Dendritic cell treated with granulocyte-macrophage colony-stimulating factor and Interleukin-4, amounts not matched to agents 40 ng/mL and 50 ng/mL, for 4 days (primary cell): Measurements from ENCODE around the gene RUFY1.

Experiments
- H3K27ac Mint-ChIP-seq: one replicate; pipeline ENCODE4 v1.8.0; 2022; ENCODE audit warnings: mild to moderate bottlenecking, mixed read lengths
- H3K27me3 Mint-ChIP-seq: one replicate; pipeline ENCODE4 v1.8.0; 2022; ENCODE audit warnings: mild to moderate bottlenecking, mixed read lengths
- H3K36me3 Mint-ChIP-seq: one replicate; pipeline ENCODE4 v1.8.0; 2022; ENCODE audit warnings: low read depth, mixed read lengths
- H3K4me1 Mint-ChIP-seq: one replicate; pipeline ENCODE4 v1.8.0; 2022; ENCODE audit warnings: low read depth, mixed read lengths
- H3K4me3 Mint-ChIP-seq: one replicate; pipeline ENCODE4 v1.8.0; 2022; ENCODE audit warnings: mild to moderate bottlenecking, moderate library complexity, mixed read lengths
- H3K9me3 Mint-ChIP-seq: one replicate; pipeline ENCODE4 v1.8.0; 2022; ENCODE audit warnings: mixed read lengths
- intact Hi-C: fragments of 100-400 bp; cut with micrococcal nuclease; formaldehyde crosslinking; loops from one replicate; pipeline ENCODE4 v1.15.0; 2022

Gene RUFY1

DNA sequence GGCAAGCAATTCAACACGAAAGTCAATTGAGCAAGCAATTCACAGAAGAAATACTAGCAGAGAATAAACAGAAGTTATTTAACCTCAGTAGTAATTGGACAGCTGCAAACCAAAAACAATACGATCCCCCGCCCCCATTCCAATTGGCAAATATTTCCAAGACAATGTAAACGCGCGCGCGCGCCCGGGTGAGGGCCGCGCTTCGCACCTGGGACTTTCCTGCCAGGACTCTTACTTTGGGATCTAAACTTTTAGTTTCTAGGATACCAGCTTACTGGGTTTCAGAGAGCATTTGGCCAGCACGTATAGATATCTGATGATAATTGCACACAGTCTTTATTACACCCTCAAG lies 8.6 kb downstream of the RUFY1 start:
- intact Hi-C loops, result loop anchor here (1.0 kb wide), 1 partner anchor 9 kb away; the partner anchor contains the start of gene RUFY1
- H3K36me3 Mint-ChIP-seq, result peaks cover 62% of the 10 kb centered on the region

GRCh38 chr5:179559284-179560252 lies 9.2 kb downstream of the RUFY1 start:
- peaks cover 29% of the 10 kb centered on the region for H3K4me1 Mint-ChIP-seq
- H3K4me3 Mint-ChIP-seq, result peak overlapping the region; percentile 80
- H3K27me3 Mint-ChIP-seq, result no peaks in the 10 kb centered on the region
- H3K9me3 Mint-ChIP-seq, result no peaks in the 10 kb centered on the region
- intact Hi-C loops, result loop anchor here (1.0 kb wide), 1 partner anchor 9 kb away; the partner anchor contains the start of gene RUFY1
- H3K27ac Mint-ChIP-seq, result peak overlapping the region; percentile 88
- H3K36me3 Mint-ChIP-seq, result peaks cover 62% of the 10 kb centered on the region

More for the DNA sequence above, 8.6 kb downstream of the RUFY1 start:
- Mint-ChIP-seq H3K4me3 (peak overlapping the region; percentile 80), H3K27ac (peak overlapping the region; percentile 88), H3K27me3 (no peaks in the 10 kb centered on the region), H3K9me3 (no peaks in the 10 kb centered on the region), H3K4me1 (peaks cover 36% of the 10 kb centered on the region)

DNA sequence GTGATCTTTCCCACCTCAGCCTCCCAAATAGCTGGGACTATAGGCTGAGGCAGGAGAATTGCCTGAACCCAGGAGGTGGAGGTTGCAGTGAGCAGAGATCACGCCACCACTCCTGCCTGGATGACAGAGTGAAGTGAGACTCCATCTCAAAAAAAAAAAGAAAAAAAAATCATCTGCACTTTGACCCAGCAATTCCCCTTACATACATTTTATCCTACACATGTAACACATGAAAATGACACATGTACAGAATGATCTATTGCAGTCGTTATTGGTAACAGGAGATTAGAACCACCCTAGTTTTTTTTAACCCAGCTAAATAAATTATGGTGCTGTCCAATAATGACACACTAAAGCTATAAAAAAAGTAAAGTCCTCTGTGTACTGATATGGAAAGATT lies 14.2 kb downstream of the RUFY1 start:
- H3K4me1 Mint-ChIP-seq, result peaks cover 12% of the 10 kb centered on the region
- H3K27me3 Mint-ChIP-seq, result no peaks in the 10 kb centered on the region
- peaks cover 86% of the 10 kb centered on the region for H3K36me3 Mint-ChIP-seq
- H3K27ac Mint-ChIP-seq, result no peak overlapping the region
- no peak overlapping the region for H3K4me3 Mint-ChIP-seq
- intact Hi-C loops, result no loop called here
- no peaks in the 10 kb centered on the region for H3K9me3 Mint-ChIP-seq

GRCh38 chr5:179568721-179569120 lies 18.4 kb downstream of the RUFY1 start:
- peak overlapping the region; percentile 60 for H3K27ac Mint-ChIP-seq

GRCh38 chr5:179572386-179572785 lies 22.0 kb downstream of the RUFY1 start:
- intact Hi-C loops, result no loop called here
- Mint-ChIP-seq H3K9me3 (no peaks in the 10 kb centered on the region), H3K27ac (no peak overlapping the region), H3K4me3 (no peak overlapping the region), H3K4me1 (peaks cover 11% of the 10 kb centered on the region), H3K36me3 (peaks cover 90% of the 10 kb centered on the region), H3K27me3 (no peaks in the 10 kb centered on the region)

More at GRCh38 chr5:179568721-179569120, 18.4 kb downstream of the RUFY1 start:
- intact Hi-C loops, result no loop called here
- Mint-ChIP-seq H3K4me3 (no peak overlapping the region), H3K4me1 (peaks cover 6% of the 10 kb centered on the region), H3K27me3 (no peaks in the 10 kb centered on the region), H3K36me3 (peaks cover 89% of the 10 kb centered on the region), H3K9me3 (no peaks in the 10 kb centered on the region)

- H3K27ac Mint-ChIP-seq, result no peak overlapping the region
- peaks cover 96% of the 10 kb centered on the region for H3K36me3 Mint-ChIP-seq
- intact Hi-C loops, result no loop called here
- peaks cover 5% of the 10 kb centered on the region for H3K4me1 Mint-ChIP-seq
- no peak overlapping the region for H3K4me3 Mint-ChIP-seq
- no peaks in the 10 kb centered on the region for H3K27me3 Mint-ChIP-seq
- no peaks in the 10 kb centered on the region for H3K9me3 Mint-ChIP-seq
Observed at GRCh38 chr5:179577286-179577960, 27.1 kb downstream of the RUFY1 start.

GRCh38 chr5:179585941-179586401 lies 35.6 kb downstream of the RUFY1 start:
- H3K4me3 Mint-ChIP-seq, result peak overlapping the region; percentile 26
- H3K36me3 Mint-ChIP-seq, result peaks cover 85% of the 10 kb centered on the region
- H3K27ac Mint-ChIP-seq, result peak overlapping the region; percentile 86
- no peaks in the 10 kb centered on the region for H3K9me3 Mint-ChIP-seq
- H3K4me1 Mint-ChIP-seq, result peaks cover 20% of the 10 kb centered on the region
- no peaks in the 10 kb centered on the region for H3K27me3 Mint-ChIP-seq
- intact Hi-C loops, result no loop called here

- Mint-ChIP-seq H3K4me3 (no peak overlapping the region), H3K36me3 (peaks cover 91% of the 10 kb centered on the region), H3K27ac (no peak overlapping the region), H3K9me3 (no peaks in the 10 kb centered on the region), H3K27me3 (no peaks in the 10 kb centered on the region), H3K4me1 (peaks cover 20% of the 10 kb centered on the region)
- intact Hi-C loops, result no loop called here
Observed at GRCh38 chr5:179588166-179588565, 37.8 kb downstream of the RUFY1 start.

DNA sequence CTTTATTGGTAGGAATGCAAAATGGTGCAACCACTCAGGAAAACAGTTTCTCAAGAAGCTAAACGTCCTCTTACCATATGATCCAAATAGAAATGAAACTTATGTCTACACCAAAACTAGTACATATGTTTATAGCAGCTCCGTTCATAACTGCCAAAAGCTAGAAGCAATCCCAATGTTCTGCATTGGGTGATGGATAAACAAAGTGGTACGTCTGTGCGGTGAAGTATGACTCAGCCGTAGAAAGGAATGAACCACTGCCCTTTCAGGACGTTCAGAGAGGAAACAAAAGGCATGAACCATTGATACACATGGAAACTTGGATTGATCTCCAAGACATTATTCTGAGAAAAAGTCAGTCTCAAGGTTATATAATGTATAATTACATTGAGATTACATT lies 45.6 kb downstream of the RUFY1 start:
- intact Hi-C loops, result no loop called here
- H3K4me3 Mint-ChIP-seq, result no peak overlapping the region
- H3K4me1 Mint-ChIP-seq, result peaks cover 30% of the 10 kb centered on the region
- H3K9me3 Mint-ChIP-seq, result no peaks in the 10 kb centered on the region
- H3K27me3 Mint-ChIP-seq, result no peaks in the 10 kb centered on the region
- H3K27ac Mint-ChIP-seq, result no peak overlapping the region
- H3K36me3 Mint-ChIP-seq, result peaks cover 95% of the 10 kb centered on the region

DNA sequence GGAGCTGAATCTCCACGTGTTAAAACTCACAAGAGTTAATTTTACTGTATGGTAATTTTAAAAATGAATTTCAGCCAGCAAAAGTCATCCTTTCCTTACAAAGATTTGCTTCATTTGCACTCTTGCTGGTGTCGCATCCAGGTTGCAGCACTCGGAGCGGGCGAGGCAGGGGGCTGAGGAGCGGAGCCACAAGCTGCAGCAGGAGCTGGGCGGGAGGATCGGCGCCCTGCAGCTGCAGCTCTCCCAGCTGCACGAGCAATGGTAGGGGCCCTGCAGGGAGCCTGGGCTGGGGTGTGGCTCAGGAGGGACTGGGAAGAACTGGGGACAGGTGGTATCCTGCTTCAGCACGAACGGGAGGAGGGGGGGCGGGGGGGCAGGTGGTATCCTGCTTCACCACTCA lies 46.1 kb downstream of the RUFY1 start:
- no peak overlapping the region for H3K27ac Mint-ChIP-seq
- H3K4me3 Mint-ChIP-seq, result no peak overlapping the region
- H3K4me1 Mint-ChIP-seq, result peaks cover 30% of the 10 kb centered on the region
- intact Hi-C loops, result no loop called here
- H3K36me3 Mint-ChIP-seq, result peaks cover 95% of the 10 kb centered on the region
- no peaks in the 10 kb centered on the region for H3K27me3 Mint-ChIP-seq
- H3K9me3 Mint-ChIP-seq, result no peaks in the 10 kb centered on the region

- H3K4me1 Mint-ChIP-seq, result peaks cover 30% of the 10 kb centered on the region
- no peak overlapping the region for H3K4me3 Mint-ChIP-seq
- H3K9me3 Mint-ChIP-seq, result no peaks in the 10 kb centered on the region
- intact Hi-C loops, result no loop called here
- peaks cover 95% of the 10 kb centered on the region for H3K36me3 Mint-ChIP-seq
- no peaks in the 10 kb centered on the region for H3K27me3 Mint-ChIP-seq
- H3K27ac Mint-ChIP-seq, result peak overlapping the region; percentile 69
Observed at GRCh38 chr5:179599100-179599499, 48.7 kb downstream of the RUFY1 start.

GRCh38 chr5:179599566-179599965 lies 49.2 kb downstream of the RUFY1 start:
- intact Hi-C loops, result no loop called here
- peaks cover 30% of the 10 kb centered on the region for H3K4me1 Mint-ChIP-seq
- H3K4me3 Mint-ChIP-seq, result no peak overlapping the region
- H3K9me3 Mint-ChIP-seq, result no peaks in the 10 kb centered on the region
- peak overlapping the region; percentile 69 for H3K27ac Mint-ChIP-seq
- H3K27me3 Mint-ChIP-seq, result no peaks in the 10 kb centered on the region
- H3K36me3 Mint-ChIP-seq, result peaks cover 95% of the 10 kb centered on the region

DNA sequence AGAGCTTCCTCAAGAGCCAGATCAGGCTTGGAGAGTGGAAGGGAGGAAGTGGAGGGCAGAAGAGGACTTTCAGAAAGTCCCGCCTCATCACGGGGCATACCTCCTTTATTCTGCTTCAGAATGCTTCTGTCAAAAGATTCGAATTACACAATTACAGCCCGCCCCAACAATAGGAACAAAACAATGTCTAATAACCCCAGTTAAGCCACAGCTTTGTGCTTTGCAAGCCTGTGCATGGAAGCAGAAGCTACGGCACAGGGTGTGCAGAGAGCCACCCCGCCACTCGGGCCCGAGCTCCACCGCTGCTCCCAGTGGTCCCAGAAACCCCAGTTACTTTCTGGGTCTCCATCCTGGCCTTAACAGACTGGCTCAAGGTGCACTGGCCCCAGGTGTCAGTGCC lies 49.6 kb downstream of the RUFY1 start:
- H3K4me1 Mint-ChIP-seq, result peaks cover 30% of the 10 kb centered on the region
- H3K9me3 Mint-ChIP-seq, result no peaks in the 10 kb centered on the region
- peaks cover 95% of the 10 kb centered on the region for H3K36me3 Mint-ChIP-seq
- peak overlapping the region; percentile 31 for H3K4me3 Mint-ChIP-seq
- intact Hi-C loops, result no loop called here
- H3K27ac Mint-ChIP-seq, result peak overlapping the region; percentile 69
- H3K27me3 Mint-ChIP-seq, result no peaks in the 10 kb centered on the region
